Mucosa of rectum (tissue), 2 donors: Measurements from ENCODE around the gene JAZF1.
"Not testable (repeated sequence)": the region's sequence is repeated elsewhere in the genome, so short reads cannot be mapped to it uniquely, and the experiment has no call there.

Experiments
- H3K27ac ChIP-seq, 2 donors: one replicate each; pipeline ENCODE4 v1.7.0; 2013; ENCODE audit warnings: inconsistent platforms in 2 of 2, low read depth in 2 of 2, low read length in 2 of 2
- H3K27me3 ChIP-seq, 2 donors: one replicate each; pipeline ENCODE4 v1.7.0; 2013; ENCODE audit warnings: low read length in 2 of 2; ENCODE audit not compliant: control insufficient read depth in 2 of 2, insufficient read depth in 2 of 2
- H3K36me3 ChIP-seq, 2 donors: one replicate each; pipeline ENCODE4 v1.7.0; 2013; ENCODE audit warnings: low read length in 2 of 2; ENCODE audit not compliant: control insufficient read depth in 2 of 2, insufficient read depth in 2 of 2
- H3K4me1 ChIP-seq, 2 donors: one replicate each; pipeline ENCODE4 v1.7.0; 2013; ENCODE audit warnings: low read length in 2 of 2, mild to moderate bottlenecking in 1 of 2; ENCODE audit not compliant: control insufficient read depth in 2 of 2, insufficient read depth in 2 of 2
- H3K4me3 ChIP-seq, 2 donors: one replicate each; pipeline ENCODE4 v1.7.0; 2013; ENCODE audit warnings: low read length in 2 of 2
- H3K9ac ChIP-seq, 2 donors: one replicate each; pipeline ENCODE4 v1.7.0; 2013; ENCODE audit warnings: low read length in 2 of 2, low read depth in 1 of 2, mild to moderate bottlenecking in 1 of 2
- H3K9me3 ChIP-seq, 2 donors: one replicate each; pipeline ENCODE4 v1.7.0; 2013; ENCODE audit warnings: low read length in 2 of 2; ENCODE audit not compliant: control insufficient read depth in 2 of 2
- donor health status: healthy.
- donor health status: Normal muscosa, but diverticular disease.

Gene JAZF1

DNA sequence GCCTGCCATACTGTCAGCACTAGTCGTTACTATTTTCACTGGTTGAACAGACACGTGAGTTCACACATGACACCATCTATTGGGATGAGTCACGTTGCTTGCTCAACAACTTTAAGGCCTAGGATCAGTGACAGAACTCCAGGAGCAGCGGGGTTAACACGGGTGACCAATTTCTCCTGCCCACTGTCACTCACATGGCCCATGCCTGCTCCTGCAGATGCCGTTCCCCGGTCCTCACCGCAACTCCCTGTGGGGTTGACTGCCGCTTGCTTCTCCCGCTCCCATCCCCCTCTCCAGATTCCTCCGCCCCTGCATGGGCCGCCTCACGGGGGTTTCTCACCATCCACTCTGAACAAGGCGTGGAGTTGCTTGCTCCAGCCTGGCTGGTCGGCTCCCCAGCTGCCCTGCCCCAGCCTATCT is 312.5 kb downstream of the JAZF1 start:
- H3K27ac ChIP-seq: no peak overlapping the region
- peaks cover 0 to 5% of the 10 kb centered on the region in 2 donors for H3K4me1 ChIP-seq
- no peaks in the 10 kb centered on the region for H3K27me3 ChIP-seq
- no peaks in the 10 kb centered on the region for H3K9me3 ChIP-seq
- no peak overlapping the region for H3K4me3 ChIP-seq
- H3K9ac ChIP-seq: no peak overlapping the region
- no peaks in the 10 kb centered on the region for H3K36me3 ChIP-seq

GRCh38 chr7:27866828-27867672 is 313.5 kb downstream of the JAZF1 start:
- Histone ChIP-seq H3K27ac (no peak overlapping the region), H3K4me1 (no peaks in the 10 kb centered on the region), H3K36me3 (no peaks in the 10 kb centered on the region)

DNA sequence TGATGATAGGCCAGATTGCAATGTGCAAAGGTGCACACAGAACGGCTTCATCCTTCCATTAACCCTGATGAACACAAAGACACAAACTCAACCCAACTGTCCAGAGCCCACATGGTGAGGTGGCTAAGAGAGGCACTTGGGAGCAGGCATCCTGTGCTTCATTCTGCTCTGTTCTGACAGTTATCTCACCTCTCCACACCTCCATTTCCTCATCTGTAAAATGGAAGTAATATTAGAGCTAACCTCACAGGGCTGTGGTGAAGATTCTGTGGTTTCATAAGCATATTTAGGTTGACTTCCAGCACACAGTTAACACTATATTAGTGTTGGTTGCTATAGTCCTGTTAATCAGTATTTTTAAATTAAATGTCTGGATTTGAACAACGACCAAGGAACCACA is 314.3 kb downstream of the JAZF1 start:
- Histone ChIP-seq H3K9ac (no peak overlapping the region), H3K4me1 (no peaks in the 10 kb centered on the region), H3K27ac (no peak overlapping the region), H3K4me3 (no peak overlapping the region), H3K27me3 (no peaks in the 10 kb centered on the region), H3K9me3 (no peaks in the 10 kb centered on the region), H3K36me3 (no peaks in the 10 kb centered on the region)

More at GRCh38 chr7:27866828-27867672, 313.5 kb downstream of the JAZF1 start:
- Histone ChIP-seq H3K9me3 (no peaks in the 10 kb centered on the region), H3K4me3 (no peak overlapping the region), H3K27me3 (no peaks in the 10 kb centered on the region), H3K9ac (no peak overlapping the region)

DNA sequence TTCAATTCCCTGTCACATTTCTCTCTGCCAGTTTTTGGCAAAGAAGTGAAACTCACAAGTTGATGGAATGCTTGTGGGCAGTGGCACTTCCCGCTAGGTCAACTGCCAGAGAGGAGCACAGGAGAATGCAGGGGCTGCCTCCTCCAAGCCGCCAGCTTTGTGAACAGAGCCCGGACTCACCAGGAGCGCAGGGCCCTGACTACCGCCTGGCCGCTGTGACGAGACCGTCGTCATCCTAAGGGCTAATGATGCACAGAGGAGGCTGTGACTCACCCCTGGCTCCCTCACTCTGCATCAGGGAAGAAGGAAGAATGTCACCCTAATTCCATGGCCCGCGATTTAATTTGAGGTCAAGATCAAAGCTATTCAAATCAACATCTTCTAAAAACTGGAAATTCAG is 316.7 kb downstream of the JAZF1 start:
- no peaks in the 10 kb centered on the region for H3K27me3 ChIP-seq
- no peaks in the 10 kb centered on the region for H3K9me3 ChIP-seq
- H3K9ac ChIP-seq: no peak overlapping the region
- no peak overlapping the region for H3K27ac ChIP-seq
- H3K36me3 ChIP-seq: no peaks in the 10 kb centered on the region
- no peak overlapping the region for H3K4me3 ChIP-seq
- H3K4me1 ChIP-seq: no peaks in the 10 kb centered on the region

- Histone ChIP-seq H3K4me1 (no peaks in the 10 kb centered on the region), H3K4me3 (no peak overlapping the region), H3K9me3 (no peaks in the 10 kb centered on the region), H3K9ac (no peak overlapping the region), H3K27me3 (no peaks in the 10 kb centered on the region), H3K27ac (no peak overlapping the region), H3K36me3 (no peaks in the 10 kb centered on the region)
Observed at GRCh38 chr7:27861747-27862146, 318.8 kb downstream of the JAZF1 start.

DNA sequence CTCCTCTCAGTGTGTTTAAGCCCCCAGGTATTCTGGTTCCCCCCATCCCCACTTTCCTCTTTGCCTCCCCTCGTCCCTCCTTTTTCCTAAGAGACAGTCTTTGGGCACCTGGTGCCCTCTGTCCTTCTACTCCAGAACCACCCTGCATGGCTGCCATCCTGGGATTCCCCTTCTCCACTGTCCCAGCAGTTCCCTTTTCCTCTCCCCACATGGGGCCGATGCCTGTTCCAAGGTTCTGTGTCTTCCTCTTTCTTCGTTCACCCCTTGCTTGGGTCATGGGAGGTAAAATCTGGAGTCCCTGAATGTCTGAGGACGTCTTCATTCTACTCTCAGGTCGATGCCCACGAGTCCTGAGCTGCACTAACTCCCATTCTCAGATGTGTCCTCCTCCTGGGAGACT is 319.8 kb downstream of the JAZF1 start:
- no peak overlapping the region for H3K27ac ChIP-seq
- no peaks in the 10 kb centered on the region for H3K4me1 ChIP-seq
- no peak overlapping the region for H3K9ac ChIP-seq
- no peak overlapping the region for H3K4me3 ChIP-seq
- no peaks in the 10 kb centered on the region for H3K9me3 ChIP-seq
- no peaks in the 10 kb centered on the region for H3K27me3 ChIP-seq
- H3K36me3 ChIP-seq: no peaks in the 10 kb centered on the region

- H3K9me3 ChIP-seq, H3K36me3 ChIP-seq, H3K9ac ChIP-seq, H3K27me3 ChIP-seq, H3K27ac ChIP-seq, H3K4me1 ChIP-seq, H3K4me3 ChIP-seq: not testable (repeated sequence)
Observed at GRCh38 chr7:27856703-27857485, 323.7 kb downstream of the JAZF1 start.

DNA sequence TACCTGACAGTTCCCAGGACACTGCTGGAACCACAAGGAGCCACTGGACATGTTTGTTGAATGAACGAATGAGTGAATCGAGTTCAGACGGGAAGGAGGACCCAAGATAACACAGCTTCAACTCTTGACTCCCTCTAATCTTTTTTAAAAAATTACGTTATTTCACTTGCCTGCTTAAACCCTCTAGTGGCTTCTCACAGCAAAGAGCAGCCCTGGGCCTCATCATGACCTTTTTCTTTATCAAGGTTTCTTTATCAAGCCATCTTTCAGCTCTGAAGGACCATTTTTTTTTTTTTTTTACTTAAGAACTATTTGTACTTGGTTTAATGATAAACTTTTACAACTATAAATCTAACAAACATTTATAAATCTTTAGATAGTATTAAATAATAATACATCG is 330.1 kb downstream of the JAZF1 start:
- Histone ChIP-seq H3K4me3 (no peak overlapping the region), H3K4me1 (no peaks in the 10 kb centered on the region), H3K9me3 (no peaks in the 10 kb centered on the region), H3K36me3 (no peaks in the 10 kb centered on the region), H3K9ac (no peak overlapping the region), H3K27ac (no peak overlapping the region), H3K27me3 (no peaks in the 10 kb centered on the region)

GRCh38 chr7:27846388-27846787 is 334.2 kb downstream of the JAZF1 start:
- no peaks in the 10 kb centered on the region for H3K4me1 ChIP-seq
- no peak overlapping the region for H3K27ac ChIP-seq
- no peak overlapping the region for H3K9ac ChIP-seq
- H3K36me3 ChIP-seq: no peaks in the 10 kb centered on the region
- H3K4me3 ChIP-seq: no peak overlapping the region
- no peaks in the 10 kb centered on the region for H3K9me3 ChIP-seq
- H3K27me3 ChIP-seq: no peaks in the 10 kb centered on the region

DNA sequence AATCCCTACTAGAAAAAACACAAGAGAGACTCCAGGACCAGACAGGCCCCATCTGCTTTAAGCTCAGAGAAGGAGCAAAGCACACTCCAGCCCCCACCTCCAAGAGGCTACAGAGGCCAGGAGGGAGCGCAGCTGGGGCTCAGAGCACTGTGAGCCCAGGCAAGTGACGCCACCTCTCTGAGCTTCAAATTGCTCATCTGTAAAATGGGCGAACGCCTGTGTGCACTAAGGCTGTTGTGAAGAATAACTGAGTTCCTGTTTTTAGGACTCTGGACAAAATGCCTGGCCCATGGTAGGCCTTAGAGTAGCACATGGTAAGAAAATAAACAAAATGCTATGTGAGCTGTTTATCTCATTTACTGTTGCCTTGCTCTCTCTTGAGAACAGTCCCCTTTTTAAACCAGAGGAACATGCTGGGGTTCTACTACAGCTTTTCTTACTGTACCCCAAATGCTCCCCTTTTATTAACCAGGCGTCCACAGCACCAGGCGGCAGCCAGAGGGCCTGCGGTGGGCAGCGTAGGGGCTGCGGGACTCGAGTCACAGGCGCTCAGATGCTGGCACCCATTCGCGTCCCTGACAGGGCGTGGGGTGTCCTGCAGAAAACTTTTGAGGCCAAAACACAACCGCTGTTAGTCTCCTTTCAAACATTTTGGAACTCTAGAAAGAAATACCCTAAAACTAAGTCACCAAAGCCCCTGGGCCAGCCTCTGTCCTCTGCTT is 336.9 kb downstream of the JAZF1 start:
- H3K36me3 ChIP-seq: no peaks in the 10 kb centered on the region
- no peak overlapping the region for H3K9ac ChIP-seq
- H3K9me3 ChIP-seq: no peaks in the 10 kb centered on the region
- H3K27me3 ChIP-seq: no peaks in the 10 kb centered on the region
- H3K4me1 ChIP-seq: no peaks in the 10 kb centered on the region
- H3K4me3 ChIP-seq: no peak overlapping the region
- no peak overlapping the region for H3K27ac ChIP-seq
